Renal pelvis (tissue), 4 donors: Measurements from ENCODE around the gene STXBP5. TPM values are rescaled to one million over a fixed set of nuclear protein-coding genes. Genes with fewer than 3 reads are reported as not detected.

ENCODE experiments used
- DNase-seq: peaks from one replicate; pipeline ENCODE4 v3.0.0-alpha.2; 2013
- polyA plus RNA-seq, 3 donors: library from polyadenylated mRNA; unstranded; fragments of 120-200 nt; gene quantifications; one replicate each; pipeline ENCODE4 v1.2.1, GENCODE V29; 2013; ENCODE audit not compliant: insufficient read length in 3 of 3

The STXBP5 gene
- polyA plus RNA-seq, 3 donors, result 11.7 to 15.3 (median 12.6) TPM

DNA sequence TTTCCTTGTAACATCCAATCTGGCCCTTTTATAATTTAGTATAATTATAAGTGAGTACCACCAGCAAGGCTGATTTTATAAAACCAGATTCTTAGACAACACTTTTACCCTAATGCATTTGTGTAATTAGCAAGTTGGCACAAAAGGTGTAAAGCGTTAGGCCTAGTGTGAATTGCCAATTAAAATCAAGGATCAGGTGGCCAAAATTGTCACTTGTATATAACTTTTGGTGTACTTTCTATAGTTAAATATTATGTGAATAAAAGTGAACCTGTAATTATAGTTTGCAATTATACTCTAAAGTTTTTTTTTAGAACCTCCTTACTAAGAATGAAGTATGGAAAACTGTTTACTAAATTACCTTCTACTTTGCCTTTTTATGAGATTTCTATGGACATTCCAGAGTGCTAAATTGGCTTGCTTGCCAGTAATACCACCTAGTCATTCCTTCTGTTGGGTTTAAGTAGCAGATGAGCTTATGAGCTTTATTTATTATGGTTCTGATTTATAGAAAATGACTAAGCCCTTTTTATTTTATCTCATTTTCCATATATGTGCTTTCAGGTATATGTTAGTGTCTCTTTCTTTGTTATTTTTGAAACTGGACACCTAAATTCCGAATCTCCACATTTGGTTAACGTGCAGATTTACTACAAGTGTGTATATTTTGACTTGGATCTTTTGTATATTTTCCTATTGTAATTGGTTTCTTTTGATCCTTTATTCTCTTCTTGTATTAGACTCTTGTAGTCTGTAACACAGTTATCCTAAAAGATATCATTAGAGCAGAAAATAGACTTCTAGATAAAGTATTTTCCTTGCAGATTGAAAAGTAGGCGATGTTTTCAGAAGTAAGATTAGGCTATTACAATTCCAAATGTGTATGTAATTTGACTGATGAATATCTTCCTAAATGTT is 3.9 kb downstream of the STXBP5 start:
- no peak for DNase-seq

DNA sequence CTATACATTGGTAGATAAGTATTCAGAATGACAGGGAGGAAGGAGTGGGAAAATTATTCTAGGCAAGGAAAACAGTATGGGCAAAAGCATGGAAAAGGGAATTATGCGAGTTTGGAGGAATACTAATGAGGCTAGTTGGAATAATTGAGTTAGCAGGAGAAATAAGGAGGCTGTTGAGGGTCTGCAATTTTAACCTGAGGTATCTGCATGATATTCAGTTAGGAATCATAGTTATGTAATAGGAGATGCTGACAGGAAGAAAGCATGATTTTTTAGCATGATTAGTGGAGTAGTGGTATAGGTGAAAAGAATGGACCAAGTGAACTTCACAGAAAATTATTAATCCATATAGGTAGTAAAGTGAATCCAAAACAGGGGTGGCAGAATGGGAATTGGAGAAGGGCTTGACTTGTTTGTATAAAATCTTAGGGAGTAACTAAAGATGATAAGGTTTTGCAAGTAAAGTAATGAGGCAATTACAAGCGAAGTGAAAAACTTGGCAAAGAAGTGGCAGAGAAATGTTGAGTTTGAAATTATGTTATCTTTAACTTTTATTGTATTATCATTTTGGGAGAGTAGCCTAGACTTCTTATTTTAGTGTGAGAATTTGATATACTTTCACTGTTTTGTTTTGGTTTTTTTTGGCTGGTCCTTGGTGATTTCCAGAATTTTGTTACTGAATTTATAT is 5.7 kb downstream of the STXBP5 start:
- DNase-seq, result no peak

DNA sequence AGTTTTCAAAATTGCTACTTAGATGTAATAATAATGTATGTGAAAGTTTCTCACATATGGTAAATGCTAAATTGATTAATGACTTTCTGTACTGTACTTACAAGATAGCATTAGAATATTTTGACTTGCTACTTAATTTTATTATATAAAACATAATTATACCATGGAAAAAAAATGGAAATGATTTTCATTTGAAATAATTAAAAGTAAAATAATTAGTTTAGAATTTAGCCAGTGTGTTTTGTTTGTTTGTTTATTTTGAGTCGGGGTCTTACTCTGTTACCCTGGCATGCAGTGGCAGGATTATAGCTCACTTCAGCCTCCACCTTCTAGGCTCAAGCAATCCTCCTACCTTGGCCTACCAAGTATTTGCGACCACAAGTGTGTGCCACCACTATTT is 7.1 kb downstream of the STXBP5 start:
- DNase-seq, result no peak

DNA sequence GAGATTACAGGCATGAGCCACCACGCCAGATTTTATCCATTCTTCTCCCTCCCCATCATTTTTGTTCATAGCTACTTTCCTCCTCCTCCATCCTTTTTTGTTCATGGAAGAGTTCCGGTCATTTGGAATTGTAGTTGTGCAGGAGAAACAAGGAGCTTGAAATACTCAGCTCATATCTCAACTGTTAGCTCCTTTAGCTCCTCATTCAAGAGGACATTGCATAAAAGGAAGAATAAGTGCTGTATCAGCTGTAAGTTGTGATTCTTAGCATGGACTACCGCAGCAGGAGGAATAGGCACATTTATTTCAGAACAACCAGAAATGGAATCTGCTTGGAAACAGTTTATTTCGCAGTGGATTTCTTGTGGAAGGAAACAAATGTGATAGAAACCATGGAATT is 7.6 kb downstream of the STXBP5 start:
- no peak for DNase-seq

DNA sequence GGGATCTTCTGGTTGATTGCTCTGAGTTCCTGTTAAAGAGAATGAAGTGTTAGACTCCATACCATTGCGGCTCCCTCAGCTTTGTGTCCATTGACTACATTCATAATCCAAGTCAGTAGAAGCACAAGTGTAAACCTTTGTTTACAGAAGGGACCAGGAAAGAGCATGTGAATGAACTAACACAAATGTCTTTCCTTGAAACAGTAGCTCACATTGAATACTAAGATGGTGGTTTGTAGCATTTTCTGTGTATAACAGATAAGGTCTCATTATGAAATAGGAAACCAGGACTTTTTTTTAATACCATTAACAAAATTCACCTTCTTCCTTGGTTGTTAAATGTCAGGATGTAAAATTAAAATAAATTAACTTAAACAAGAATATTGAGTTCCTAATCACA is 8.4 kb downstream of the STXBP5 start:
- no peak for DNase-seq

DNA sequence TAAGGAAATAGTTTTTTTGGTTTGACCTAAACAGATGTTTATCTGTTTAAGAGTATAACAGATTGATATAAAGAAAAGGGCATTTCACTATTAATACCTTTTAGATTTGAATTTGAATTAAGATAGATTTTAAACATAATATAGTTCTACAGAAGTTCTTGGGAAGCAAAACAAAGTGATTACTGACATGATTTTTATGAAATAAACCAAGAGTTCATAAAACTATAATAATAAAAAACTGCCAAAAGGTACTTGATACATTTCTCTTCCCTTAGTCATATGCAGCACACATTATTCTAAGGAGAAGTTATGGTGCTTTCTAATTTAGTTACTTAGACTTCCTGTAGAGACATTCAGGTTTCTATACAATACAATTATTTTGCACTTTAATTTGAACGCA is 9.6 kb downstream of the STXBP5 start:
- DNase-seq, result no peak

DNA sequence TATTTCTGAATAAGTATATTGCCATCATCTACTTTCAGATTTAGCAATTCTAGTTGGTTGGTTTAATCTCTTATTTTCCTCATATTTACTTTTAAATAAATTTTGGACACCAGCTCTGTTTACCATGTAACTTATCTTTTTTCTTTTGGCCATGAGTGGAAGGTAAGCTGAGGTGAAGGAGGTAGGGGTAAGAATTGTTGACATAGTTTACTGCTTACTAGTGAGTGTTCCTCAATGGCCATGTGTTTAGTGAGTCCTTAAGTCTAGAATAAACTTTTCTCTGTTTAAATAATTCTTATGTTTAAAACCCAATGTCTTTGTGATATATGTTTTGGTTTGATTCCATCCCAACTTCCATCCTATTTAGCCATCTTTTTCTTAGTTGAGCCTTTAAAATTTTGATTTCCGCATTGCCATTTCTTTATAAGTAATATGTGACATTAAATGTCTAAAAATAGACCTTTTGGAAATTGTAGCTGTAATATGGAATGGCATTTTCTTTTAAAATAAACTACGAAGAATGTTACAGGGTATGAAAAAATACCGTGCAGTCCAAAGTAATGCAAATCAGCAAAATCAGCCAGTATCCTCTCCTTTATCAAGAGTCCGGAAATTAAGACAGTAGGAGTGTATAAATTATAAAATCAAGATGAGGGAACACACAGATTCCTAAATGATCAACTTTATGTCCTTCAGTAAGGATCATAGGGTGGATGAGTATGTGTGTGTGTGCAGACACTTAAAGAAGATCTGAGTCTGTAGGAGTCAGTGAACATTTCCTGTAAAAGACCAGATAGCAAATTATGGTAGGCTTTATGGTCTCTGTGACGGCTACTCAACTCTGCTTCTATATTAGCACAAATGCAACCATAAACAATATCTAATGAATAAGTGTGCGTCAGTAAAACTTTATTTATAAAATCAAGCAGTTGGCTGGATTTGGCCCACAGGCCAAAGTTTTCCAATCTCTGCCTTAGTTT is 10.3 kb downstream of the STXBP5 start:
- no peak for DNase-seq

DNA sequence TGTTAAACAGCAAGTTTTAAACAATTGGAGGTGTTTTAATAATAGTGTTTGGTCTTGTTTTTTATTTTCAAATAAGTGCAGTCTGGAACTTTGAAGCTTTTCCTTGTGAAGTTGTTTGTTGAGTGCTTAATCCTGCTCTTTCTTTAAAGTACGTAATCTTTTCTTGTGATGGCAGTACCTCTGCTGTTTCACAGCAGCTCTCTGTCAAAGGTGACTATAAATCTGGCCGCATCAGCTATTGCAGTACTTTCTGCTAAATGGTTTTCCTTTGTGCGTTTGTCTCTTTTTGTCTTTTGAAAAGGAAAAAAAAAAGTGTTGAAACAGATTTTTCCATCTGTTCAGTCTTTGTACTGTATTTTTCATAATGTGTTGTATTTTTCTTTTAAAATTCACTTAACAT is 12.7 kb downstream of the STXBP5 start:
- DNase-seq, result no peak

DNA sequence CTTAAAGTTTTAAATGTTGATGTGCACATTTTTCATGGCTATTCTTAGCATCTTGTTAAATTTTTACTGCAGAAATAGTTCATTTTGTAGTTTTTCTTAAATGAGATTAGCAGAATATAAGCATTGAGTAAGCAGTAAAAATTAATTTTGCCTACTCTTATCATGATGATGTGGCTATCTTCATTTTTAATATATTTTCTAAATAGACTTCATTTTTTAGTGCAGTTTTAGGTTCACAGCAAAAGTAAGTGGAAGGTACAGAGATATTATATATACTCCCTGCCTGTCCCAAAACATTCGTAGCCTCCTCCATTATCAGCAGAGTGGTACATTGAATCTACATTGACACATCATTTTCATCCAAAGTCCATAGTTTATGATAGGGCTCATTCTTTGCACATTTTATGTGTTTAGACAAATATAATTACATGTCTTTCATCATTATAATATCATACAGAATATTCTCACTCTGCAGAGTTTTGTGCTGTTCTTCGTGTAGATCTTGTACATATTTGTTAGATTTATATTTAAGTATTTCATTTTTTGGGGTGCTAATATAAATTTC is 13.7 kb downstream of the STXBP5 start:
- DNase-seq, result no peak

DNA sequence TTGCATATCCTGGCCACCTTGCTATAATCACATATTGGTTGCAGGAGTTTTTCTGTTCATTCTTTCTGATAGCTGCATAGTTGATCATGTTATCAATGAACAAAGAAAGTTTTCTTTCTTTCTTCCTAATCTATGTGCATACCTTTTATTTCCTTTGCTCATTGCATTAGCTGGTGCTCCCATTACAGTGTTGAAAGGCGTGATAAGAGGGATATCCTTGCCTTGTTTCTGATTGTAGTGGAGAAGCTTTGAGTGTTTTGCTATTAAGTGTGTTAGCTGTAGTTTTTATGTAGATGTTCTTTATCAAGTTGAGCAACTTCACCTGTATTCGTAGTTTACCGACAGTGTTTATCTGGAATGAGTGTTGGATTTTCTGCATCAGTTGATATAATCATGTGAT is 14.6 kb downstream of the STXBP5 start:
- DNase-seq, result no peak

DNA sequence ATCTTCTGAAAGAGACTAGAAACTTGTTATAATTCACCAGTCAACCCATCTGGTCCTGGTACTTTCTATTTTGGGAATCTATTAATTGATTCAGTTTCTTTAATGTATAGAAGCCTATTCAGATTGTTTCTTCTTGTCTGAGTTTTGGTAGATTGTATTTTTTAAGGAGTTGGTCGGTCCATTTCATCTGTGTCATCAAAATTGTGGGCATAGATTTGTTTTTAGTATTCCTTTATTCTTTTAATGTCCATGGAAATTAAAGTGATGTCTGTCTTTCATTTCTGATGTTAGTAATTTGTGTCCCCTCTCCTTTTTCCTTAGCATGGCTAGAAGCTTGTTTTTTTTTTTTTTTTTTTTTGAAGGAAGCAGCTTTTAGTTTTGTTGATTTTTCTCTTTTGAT is 15.2 kb downstream of the STXBP5 start:
- no peak for DNase-seq

DNA sequence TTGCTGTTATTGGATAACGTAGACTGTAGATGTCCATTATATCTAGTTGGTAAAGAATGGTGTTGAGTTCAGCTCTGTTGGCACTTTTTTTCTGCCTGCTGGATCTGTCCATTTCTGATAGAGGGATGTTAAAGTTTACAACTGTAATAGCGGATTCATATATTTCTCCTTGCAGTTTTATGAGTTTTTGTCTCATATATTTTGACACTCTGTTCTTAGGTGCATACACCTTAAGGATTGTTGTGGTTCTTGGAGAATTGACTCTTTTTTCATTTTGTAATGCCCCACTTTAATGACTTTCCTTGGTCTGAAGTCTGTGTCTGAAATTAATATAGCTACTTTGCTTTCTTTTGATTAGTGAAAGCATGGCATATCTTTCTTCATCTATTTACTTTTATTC is 16.1 kb downstream of the STXBP5 start:
- DNase-seq, result no peak

DNA sequence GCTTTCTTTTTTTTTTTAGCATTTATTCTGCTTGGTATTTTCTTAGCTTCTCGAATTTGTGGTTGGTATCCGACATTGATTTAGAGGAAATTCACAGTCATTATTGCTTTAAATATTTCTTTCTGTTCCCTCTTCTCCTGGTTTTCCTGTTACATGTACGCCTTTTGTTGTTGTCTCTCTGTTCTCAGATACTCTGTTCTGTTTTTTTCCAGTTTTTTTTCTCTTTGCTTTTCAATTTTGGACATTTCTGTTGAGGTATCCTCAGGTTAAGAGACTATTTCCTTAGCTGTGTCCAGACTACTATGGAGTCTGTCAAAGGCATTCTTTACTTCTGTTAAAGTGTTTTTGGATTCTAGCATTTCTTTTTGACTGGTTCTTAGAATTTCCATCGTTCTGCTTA is 17.5 kb downstream of the STXBP5 start:
- DNase-seq, result no peak

DNA sequence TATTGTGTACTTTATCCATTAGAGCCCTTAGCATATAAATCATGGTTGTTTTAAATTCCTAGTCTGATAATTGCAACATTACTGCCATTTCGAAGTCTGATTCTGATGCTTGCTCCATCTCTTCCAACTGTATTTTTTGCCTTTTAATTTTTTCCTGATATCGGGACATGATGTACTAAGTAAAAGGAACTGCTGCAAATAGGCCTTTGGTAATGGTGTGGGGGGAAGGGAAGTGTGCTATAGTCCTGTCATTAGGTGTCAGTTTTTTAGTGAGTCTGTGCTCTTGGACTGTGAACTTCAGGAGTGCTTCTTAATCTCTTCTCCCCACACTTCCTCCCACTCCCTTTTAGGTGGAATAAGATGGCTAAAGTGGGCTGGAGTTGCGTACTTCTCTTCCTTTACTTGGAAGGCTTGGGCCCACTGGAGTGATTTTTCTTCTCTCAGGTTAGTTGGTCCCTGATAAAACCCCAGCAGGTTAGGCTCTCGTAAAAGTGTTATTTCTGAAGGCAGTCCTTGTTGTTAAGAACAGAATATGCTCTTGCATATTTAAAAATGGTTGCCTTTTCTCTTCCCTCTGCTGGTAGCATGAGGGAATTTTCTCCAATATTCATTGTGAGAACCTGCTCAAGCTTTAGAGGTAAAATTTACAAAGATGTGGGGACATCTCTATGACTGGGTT is 18.1 kb downstream of the STXBP5 start:
- DNase-seq, result no peak

DNA sequence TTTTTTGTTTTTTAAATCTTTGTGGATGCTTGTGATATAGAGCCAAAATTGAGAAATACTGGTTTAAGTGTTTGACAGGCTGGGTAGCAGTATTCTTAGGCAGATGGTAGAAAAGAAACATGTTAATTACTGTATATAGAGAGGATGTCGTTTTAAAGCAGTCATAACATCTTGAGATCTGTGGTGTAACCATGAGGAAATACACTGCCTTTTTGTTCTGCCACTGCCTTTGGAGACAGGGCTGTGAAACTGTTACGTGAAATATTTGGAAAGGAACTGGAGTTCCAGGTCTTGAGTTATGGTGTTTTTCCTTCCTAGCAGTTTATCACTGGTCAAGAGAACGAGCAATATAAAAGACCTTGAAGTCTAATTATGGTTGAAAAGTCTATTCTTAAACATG is 19.5 kb downstream of the STXBP5 start:
- no peak for DNase-seq

DNA sequence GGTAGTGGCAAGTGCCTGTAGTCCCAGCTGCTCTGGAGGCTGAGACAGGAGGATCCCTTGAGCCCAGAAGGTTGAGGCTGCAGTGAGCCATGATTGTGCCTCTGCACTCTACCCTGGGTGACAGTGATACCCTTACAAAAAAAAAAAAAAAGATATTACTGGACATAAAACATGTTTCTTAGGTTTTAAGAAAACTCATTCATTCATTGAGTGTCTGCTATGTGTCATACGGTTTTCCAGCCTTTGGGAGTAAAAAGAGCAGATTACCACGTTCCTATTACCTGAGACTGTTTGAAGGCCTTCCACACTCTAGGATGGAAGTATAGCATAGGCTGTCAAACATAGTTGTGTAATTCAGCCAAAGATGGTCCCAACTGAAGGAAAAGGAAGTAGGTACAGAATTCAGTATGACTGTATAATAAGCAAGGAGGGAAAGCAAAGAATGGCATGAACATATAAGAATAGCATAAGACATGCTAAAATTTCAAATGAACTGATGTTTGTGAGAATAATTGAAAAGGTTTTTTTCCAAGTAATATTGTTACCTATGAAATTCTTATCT is 22.0 kb downstream of the STXBP5 start:
- DNase-seq, result no peak

DNA sequence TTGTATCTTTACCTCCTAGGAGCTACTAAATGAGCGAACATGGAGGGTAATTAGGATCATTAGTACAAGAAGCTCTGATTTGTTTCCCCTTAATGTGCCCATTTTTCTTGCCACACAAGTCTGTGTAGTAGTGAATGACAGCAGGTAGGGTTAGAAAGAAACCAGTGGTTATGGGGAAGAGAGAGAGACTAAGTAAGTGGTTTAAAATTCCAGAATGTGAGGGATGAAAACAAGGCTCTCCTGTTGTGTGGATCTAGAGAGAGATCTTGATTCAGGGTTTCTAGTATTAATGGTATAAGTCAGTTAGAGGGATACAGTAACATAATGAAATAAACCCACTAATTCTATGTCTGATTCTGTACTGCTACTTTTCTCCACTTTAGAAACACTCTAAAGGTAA is 22.7 kb downstream of the STXBP5 start:
- no peak for DNase-seq

DNA sequence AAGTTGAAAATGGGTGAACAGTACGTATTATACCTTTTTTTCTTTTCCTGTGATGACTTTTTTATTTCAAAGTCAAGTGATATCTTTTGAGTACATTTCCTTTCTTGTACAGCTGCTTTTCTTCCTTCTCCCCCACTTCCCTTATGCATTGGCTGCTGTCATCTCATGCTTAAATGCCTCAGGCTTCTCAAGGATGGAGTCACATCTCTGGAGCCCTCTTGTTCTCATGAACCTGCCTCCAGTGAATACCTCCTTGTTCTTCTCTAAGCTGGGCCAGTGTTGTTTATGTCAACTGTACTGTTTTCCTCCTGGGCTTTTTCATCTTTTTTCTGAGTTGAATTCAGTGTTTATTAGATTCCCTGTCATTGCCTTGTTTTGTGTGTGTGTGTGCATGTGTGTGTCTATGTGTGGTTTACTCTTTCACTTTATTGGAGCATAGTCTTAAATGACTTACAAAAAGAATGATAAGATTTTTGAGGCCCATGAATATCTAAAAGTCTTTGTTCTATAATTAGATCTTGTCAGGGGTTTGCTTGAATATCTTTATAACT is 23.6 kb downstream of the STXBP5 start:
- no peak for DNase-seq

DNA sequence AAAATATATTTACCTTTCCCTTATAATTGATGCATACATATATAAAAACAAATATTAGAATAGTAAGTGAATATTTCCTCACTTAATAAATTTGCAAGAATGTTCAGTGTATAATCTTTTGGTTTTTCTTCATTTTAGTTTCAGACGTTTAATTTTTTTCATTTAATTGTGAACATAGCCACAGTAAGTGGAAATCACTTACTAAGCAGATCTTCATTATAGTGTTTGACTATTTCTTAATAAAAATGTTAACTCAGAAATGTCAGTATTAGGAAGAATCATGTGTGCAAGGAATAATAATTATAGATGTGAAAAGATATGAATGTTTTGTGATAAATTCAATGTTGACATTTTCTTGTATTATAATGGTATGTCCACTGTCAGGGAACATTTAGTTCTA is 27.4 kb downstream of the STXBP5 start:
- DNase-seq, result no peak

DNA sequence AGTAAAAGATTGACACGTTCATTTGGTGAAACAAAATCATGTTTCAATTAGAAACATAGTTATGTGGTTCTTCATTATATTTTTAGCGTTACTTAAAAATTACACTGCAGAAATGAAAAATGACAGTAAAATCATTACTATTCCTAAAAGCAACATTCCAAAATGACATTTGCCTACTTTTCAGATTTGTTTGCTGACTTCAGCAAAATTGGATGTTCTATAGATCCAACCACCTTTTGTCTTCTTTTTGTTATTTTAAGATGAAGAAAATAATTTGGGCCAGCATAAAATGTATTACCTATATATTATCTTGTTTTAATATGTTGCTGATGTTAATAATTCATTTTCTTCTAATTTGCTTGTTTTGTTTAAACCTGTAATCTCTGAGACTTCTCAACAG is 30.5 kb downstream of the STXBP5 start:
- no peak for DNase-seq

DNA sequence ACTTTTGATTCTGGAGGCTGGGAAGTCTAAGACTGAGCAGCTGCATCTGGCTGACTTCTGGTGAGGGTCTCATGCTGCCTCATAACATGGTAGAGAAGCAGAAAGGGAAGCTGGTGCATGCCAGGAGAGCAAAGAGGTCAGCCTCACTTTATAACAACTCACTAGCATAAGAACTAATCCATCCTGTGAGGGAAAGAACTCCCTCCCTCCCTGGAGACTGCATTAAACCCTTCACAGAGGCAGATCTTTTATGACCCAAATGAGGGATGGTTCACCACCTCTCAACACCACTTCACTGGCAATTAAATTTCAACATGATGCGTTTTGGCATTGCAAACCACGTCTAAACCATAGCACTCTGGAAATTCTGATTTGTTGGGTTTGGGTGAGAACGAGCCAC is 33.9 kb downstream of the STXBP5 start:
- DNase-seq, result no peak
